Choroid plexus epithelial cell (primary cell): ENCODE results near the gene FEZ2.

Experiments used
- DNase-seq: peaks from one replicate; pipeline ENCODE4 v3.0.0-alpha.2; 2010; ENCODE audit warnings: low read depth
- H3K4me3 ChIP-seq: 2 replicates; pipeline ENCODE4 v1.5.1; 2011; ENCODE audit warnings: low read depth, mild to moderate bottlenecking, control low read depth, low read length, moderate library complexity
- CTCF ChIP-seq: conservative IDR thresholded peaks from 2 replicates; pipeline ENCODE4 v1.5.1; 2011; ENCODE audit warnings: low read depth, mild to moderate bottlenecking, control low read depth, inconsistent platforms, low read length, moderate library complexity

Gene FEZ2

GRCh38 chr2:36565712-36566111 lies 32.3 kb downstream of the FEZ2 start:
- DNase-seq = no peak
- no peak overlapping the region for H3K4me3 ChIP-seq
- TF ChIP-seq CTCF = no peak

GRCh38 chr2:36564377-36564930 lies 33.5 kb downstream of the FEZ2 start:
- no peak for TF ChIP-seq CTCF
- H3K4me3 ChIP-seq = no peak overlapping the region
- DNase-seq = no peak

GRCh38 chr2:36562973-36563532 lies 34.9 kb downstream of the FEZ2 start:
- H3K4me3 ChIP-seq = peak overlapping the region; percentile 25
- TF ChIP-seq CTCF = no peak
- peak; percentile 78 for DNase-seq

- peak; percentile 80 for DNase-seq
- H3K4me3 ChIP-seq = no peak overlapping the region
- TF ChIP-seq CTCF = no peak
Measured at GRCh38 chr2:36562240-36562639, 35.7 kb downstream of the FEZ2 start.

- peak; percentile 88 for DNase-seq
- no peak overlapping the region for H3K4me3 ChIP-seq
- no peak for TF ChIP-seq CTCF
Measured at GRCh38 chr2:36561237-36561944, 36.6 kb downstream of the FEZ2 start.

- DNase-seq = no peak
Measured at GRCh38 chr2:36560726-36561125, 37.2 kb downstream of the FEZ2 start.

More at GRCh38 chr2:36560726-36561125, 37.2 kb downstream of the FEZ2 start:
- no peak overlapping the region for H3K4me3 ChIP-seq
- no peak for TF ChIP-seq CTCF
